Stimulated activated CD8-positive, alpha-beta memory T cell treated with anti-CD3 and anti-CD28 coated beads, Interleukin-15, amount 100 ng/mL, for 1 hour (primary cell): Measurements from ENCODE around the gene FOXN3.

ENCODE experiments used
- DNase-seq: peaks from one replicate; pipeline ENCODE4 v3.0.0-alpha.2; 2020; ENCODE audit warnings: low read depth

The FOXN3 gene

GRCh38 chr14:89331398-89331797 is 85.6 kb downstream of the FOXN3 start:
- DNase-seq: no peak

- no peak for DNase-seq
These were observed 86.6 kb downstream of the FOXN3 start for GRCh38 chr14:89330236-89331002.

- DNase-seq: no peak
These were observed 89.2 kb downstream of the FOXN3 start for GRCh38 chr14:89327771-89328212.

- DNase-seq: no peak
These were observed 91.1 kb downstream of the FOXN3 start for GRCh38 chr14:89325959-89326358.

GRCh38 chr14:89325299-89325883 is 91.6 kb downstream of the FOXN3 start:
- DNase-seq: no peak

GRCh38 chr14:89324501-89325298 is 92.3 kb downstream of the FOXN3 start:
- no peak for DNase-seq

- DNase-seq: no peak
These were observed 96.5 kb downstream of the FOXN3 start for GRCh38 chr14:89320381-89321000.

- no peak for DNase-seq
These were observed 97.3 kb downstream of the FOXN3 start for GRCh38 chr14:89319687-89320086.

GRCh38 chr14:89317051-89317691 is 99.9 kb downstream of the FOXN3 start:
- DNase-seq: no peak

GRCh38 chr14:89315493-89316470 is 101.3 kb downstream of the FOXN3 start:
- no peak for DNase-seq

- DNase-seq: no peak
These were observed 102.8 kb downstream of the FOXN3 start for GRCh38 chr14:89314274-89314673.

GRCh38 chr14:89312932-89313331 is 104.1 kb downstream of the FOXN3 start:
- no peak for DNase-seq

- DNase-seq: no peak
These were observed 106.8 kb downstream of the FOXN3 start for GRCh38 chr14:89310211-89310610.

GRCh38 chr14:89309670-89310177 is 107.3 kb downstream of the FOXN3 start:
- no peak for DNase-seq

GRCh38 chr14:89308232-89308959 is 108.6 kb downstream of the FOXN3 start:
- DNase-seq: no peak

GRCh38 chr14:89307409-89307808 is 109.6 kb downstream of the FOXN3 start:
- no peak for DNase-seq

GRCh38 chr14:89304972-89305703 is 111.9 kb downstream of the FOXN3 start:
- DNase-seq: no peak

- DNase-seq: no peak
These were observed 112.5 kb downstream of the FOXN3 start for GRCh38 chr14:89304561-89304960.
